ENCODE data around the gene FAM217A.

The FAM217A gene

DNA sequence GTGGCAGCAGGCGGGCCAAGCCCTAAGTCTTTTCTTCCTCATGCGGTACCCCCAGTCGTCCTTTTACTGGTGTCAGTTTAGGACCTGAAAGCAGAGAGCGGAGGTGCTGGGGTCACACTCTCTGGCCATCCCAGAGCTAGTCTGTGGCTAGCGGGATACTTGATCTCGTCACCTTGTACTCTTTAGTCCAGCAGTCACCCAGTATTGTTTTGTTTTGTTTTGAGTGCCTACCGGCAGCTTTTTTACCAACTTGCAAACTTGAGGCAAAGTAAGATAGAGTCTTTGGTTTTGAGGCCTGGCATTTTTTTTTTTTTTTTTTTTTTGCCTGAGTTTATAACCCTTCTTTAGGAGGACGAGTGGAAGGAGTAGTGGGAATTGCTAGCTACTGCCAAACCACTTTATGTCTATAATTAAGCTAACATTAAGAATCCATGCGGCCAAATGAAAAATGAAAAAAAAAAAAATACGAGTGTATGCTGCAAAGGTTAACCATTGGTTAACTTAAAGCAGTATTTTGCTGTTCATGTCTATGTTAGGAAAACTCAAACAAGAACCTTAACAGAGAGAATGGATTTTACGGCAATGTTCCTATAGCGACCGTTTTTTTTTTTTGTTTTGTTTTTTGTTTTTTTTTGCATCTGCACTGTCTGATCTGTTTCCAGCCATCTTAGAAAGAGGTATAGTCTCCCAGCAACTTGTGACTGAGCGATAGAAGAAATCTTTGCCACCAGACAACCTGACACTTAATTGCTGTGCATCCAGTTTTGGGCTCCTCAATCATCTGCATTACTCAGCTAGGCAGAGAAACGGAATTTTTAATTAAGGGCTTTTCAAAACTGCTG lies 56.9 kb downstream of the FAM217A start:
- DNase-seq (ENCODE audit: low read depth) = peak; percentile 18

DNA sequence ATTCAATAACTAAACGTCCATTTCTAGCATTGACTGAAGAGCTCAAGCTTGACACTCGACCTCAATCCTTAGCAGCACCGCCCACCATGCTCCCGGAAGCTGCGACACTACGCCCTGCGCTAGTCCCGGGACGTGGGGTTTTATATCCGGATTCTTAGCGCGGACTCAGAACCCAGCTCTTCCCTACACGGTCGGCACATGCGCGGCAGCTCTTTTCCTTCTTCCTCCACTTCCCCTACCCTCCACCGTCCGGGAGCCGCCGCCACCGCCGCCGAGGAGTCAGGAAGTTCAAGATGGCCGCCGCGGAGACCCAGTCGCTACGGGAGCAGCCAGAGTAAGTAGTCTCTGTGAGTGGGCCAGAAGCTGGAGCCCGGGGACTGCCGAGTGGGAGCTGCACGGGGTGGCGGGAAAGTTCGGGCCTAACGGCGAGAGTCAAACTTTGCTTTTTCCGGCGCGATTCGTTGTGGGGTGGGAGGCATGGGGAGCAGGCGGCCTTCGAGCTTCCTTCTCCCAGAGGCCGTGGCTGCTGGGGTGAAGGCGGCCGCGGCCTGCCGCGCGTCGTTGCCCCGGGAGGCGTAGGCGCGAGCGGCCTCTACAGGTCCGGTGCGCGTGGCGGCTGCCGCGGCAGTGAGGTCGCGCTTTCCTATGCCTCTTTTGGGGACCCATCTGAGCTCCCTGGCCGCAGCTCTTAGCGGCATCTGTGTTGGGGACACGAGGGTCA lies 57.6 kb downstream of the FAM217A start:
- peak; percentile 89 for DNase-seq (ENCODE audit: low read depth)

DNA sequence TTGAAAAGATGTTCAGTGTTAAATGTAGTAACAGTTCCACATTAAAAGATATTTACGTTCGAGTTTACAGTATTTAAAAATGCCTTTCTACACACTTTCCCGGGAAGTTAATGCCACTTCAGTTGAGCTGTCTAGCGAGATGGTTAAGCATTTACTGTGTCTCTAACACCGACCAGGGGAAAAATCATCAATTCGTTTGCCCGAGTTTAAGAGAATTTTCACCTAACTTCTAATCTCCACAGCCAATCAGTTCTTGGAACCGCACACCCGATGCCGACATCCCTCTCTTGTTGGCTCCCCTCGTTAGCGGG lies 58.2 kb downstream of the FAM217A start:
- DNase-seq (ENCODE audit: low read depth) = no peak

DNA sequence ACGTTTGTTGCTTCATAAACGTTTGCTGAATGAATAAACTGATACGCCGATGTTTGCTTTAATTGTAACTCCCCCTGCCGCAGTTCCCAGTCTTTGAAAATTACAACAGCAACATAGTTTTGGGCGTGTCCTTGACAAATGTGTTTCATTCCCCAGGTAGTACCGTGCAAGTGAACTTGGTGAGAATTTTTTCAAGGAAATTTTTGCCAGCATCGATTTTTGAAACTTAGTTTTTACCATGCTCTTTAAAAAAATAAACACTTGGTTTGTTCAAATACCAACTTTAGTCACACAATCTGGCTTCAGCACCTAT lies 60.1 kb downstream of the FAM217A start:
- no peak for DNase-seq (ENCODE audit: low read depth)

Measured in HS-5 (cell line).